Activated effector memory CD4-positive, alpha-beta T cell treated with anti-CD3 and anti-CD28 coated beads, Interleukin-2, amount 50 U/mL, for 16 hours (primary cell): ENCODE measurements around the gene ATRN.

Source experiments
- DNase-seq: peaks from one replicate; pipeline ENCODE4 v3.0.0-alpha.2; 2020

The ATRN gene

GRCh38 chr20:3660262-3661059 is 189.6 kb downstream of the ATRN start:
- no peak for DNase-seq

- DNase-seq = no peak
Observed at GRCh38 chr20:3661060-3661813, 190.4 kb downstream of the ATRN start.

- DNase-seq = peak; percentile 45
Observed at GRCh38 chr20:3661814-3662665, 191.2 kb downstream of the ATRN start.

- DNase-seq = peak; percentile 52
Observed at GRCh38 chr20:3663031-3663701, 192.3 kb downstream of the ATRN start, which contains the start of gene GFRA4. TSS of gene GFRA4 (minus strand) at chr20:3663399. CDS start at chr20:3663399, 0 bp downstream.

GRCh38 chr20:3663858-3664257 is 193.0 kb downstream of the ATRN start:
- no peak for DNase-seq

- DNase-seq = no peak
Observed at GRCh38 chr20:3667434-3668037, 196.7 kb downstream of the ATRN start.

- DNase-seq = no peak
Observed at GRCh38 chr20:3669710-3670367, 199.0 kb downstream of the ATRN start.

- no peak for DNase-seq
Observed at GRCh38 chr20:3670511-3670910, 199.7 kb downstream of the ATRN start.

- DNase-seq = no peak
Observed at GRCh38 chr20:3670945-3671344, 200.1 kb downstream of the ATRN start.

GRCh38 chr20:3671986-3672546 is 201.2 kb downstream of the ATRN start:
- no peak for DNase-seq

- no peak for DNase-seq
Observed at GRCh38 chr20:3672547-3673171, 201.8 kb downstream of the ATRN start.

- no peak for DNase-seq
Observed at GRCh38 chr20:3673221-3674070, 202.6 kb downstream of the ATRN start.

- DNase-seq = no peak
Observed at GRCh38 chr20:3674447-3674846, 203.6 kb downstream of the ATRN start.

- DNase-seq = no peak
Observed at GRCh38 chr20:3674995-3675900, 204.4 kb downstream of the ATRN start.

GRCh38 chr20:3677733-3678132 is 206.9 kb downstream of the ATRN start:
- no peak for DNase-seq

- DNase-seq = no peak
Observed at GRCh38 chr20:3678198-3678597, 207.4 kb downstream of the ATRN start.

GRCh38 chr20:3678856-3679720 is 208.3 kb downstream of the ATRN start:
- DNase-seq = no peak
